Measurements from ENCODE around the gene ABCG8.

ABCG8 gene

DNA sequence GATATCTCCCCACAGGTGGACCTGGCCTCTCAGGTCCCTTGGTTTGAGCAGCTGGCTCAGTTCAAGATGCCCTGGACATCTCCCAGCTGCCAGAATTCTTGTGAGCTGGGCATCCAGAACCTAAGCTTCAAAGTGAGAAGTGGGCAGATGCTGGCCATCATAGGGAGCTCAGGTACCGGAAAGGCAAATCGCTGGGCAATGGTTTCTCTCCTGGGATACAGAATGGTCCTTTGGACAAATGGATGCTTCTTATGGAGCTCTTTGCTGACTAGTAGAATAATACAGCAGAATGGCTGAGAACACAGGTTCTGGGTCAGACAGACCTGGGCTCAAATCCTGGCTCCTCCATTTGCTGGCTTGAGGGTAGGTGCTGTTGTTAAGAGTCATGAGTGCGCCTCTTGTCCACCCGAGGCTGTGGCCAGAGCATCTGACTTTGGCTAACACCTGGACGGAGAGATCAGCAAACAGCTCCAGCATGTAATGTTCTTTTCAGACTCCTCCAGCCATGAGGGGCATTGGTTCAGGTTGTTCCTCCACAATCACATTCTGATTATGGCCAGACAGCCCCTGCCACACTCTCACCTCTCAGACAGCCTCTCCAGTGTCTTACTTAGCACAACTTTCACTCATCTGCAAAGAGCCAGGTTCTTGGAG is 7.5 kb downstream of the ABCG8 start:
- DNase-seq = no peak
- TF ChIP-seq, protein P1, sequence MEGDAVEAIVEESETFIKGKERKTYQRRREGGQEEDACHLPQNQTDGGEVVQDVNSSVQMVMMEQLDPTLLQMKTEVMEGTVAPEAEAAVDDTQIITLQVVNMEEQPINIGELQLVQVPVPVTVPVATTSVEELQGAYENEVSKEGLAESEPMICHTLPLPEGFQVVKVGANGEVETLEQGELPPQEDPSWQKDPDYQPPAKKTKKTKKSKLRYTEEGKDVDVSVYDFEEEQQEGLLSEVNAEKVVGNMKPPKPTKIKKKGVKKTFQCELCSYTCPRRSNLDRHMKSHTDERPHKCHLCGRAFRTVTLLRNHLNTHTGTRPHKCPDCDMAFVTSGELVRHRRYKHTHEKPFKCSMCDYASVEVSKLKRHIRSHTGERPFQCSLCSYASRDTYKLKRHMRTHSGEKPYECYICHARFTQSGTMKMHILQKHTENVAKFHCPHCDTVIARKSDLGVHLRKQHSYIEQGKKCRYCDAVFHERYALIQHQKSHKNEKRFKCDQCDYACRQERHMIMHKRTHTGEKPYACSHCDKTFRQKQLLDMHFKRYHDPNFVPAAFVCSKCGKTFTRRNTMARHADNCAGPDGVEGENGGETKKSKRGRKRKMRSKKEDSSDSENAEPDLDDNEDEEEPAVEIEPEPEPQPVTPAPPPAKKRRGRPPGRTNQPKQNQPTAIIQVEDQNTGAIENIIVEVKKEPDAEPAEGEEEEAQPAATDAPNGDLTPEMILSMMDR (IDR thresholded peaks at IDR 0.05) = no peak
- no peak overlapping the region for H3K4me3 Mint-ChIP-seq
- H3K27me3 Mint-ChIP-seq (ENCODE audit: low read depth, poor library complexity) = peaks cover 27% of the 10 kb centered on the region
- H3K36me3 Mint-ChIP-seq (ENCODE audit: low read depth) = no peaks in the 10 kb centered on the region
- H3K9me3 Mint-ChIP-seq = no peaks in the 10 kb centered on the region
- H3K4me1 Mint-ChIP-seq = no peaks in the 10 kb centered on the region
- H3K27ac Mint-ChIP-seq = no peak overlapping the region

DNA sequence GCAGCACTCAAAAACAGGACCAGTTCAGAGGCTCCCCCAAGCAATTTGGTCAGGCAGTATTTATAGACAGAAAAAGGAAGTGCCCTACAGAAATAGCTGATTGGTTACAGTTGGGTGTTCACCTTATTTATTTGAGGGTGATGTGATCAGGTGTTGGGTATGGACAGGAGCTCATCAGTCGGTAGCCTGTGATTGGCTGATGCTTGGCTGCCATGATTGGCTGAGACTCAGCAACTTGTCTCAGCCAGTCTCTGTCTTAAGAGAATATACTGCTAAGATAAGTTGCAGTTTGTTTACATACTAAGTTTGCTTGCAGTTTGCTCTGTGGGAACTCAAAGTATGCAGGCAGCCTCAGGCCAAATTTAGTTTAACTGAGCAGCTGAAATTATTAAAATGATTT is 9.4 kb downstream of the ABCG8 start:
- Mint-ChIP-seq H3K27ac (no peak overlapping the region), H3K4me1 (no peaks in the 10 kb centered on the region), H3K36me3 (ENCODE audit: low read depth) (no peaks in the 10 kb centered on the region), H3K27me3 (ENCODE audit: low read depth, poor library complexity) (peaks cover 27% of the 10 kb centered on the region), H3K4me3 (no peak overlapping the region), H3K9me3 (no peaks in the 10 kb centered on the region)
- no peak for DNase-seq
- TF ChIP-seq, protein P1 (IDR thresholded peaks at IDR 0.05) = no peak

DNA sequence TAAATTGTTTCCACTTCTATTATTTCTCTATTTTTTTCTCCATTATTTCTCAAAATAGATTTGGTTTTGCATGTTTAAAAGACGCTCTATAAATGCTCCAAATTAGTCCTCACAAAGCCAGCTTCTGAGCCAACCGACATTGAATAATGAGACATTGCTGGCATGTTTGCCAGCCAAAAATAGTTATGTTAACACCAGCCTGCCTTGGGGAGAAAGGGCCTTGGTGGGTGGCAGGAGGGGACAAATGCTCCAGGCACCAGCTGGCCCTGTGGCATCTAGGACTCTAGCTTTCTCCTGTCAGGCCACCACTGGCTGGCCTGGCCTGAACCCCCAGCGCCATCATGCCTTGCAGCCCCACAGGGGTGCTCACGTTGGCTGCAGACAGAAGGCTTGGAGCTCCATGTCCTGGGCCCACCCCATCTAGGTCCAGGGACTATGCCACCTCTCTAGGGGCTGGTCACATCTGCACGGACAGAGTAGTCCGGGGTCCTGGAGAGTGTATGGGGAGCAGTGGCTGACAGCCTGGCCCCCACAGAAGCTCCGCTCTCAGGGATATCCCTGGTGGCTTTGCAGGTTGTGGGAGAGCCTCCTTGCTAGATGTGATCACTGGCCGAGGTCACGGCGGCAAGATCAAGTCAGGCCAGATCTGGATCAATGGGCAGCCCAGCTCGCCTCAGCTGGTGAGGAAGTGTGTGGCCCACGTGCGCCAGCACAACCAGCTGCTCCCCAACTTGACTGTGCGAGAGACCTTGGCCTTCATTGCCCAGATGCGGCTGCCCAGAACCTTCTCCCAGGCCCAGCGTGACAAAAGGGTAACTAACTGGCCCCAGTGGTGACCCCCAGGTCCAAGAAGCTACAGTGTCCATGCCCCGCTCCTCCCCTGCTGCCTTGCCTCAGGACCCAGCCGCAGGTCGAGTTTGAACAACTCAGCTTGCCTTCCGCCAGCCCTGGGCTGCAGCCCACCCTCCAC is 12.5 kb downstream of the ABCG8 start:
- H3K27ac Mint-ChIP-seq = no peak overlapping the region
- TF ChIP-seq, protein P1 (IDR thresholded peaks at IDR 0.05) = no peak
- no peaks in the 10 kb centered on the region for H3K4me1 Mint-ChIP-seq
- H3K36me3 Mint-ChIP-seq (ENCODE audit: low read depth) = no peaks in the 10 kb centered on the region
- H3K4me3 Mint-ChIP-seq = no peak overlapping the region
- DNase-seq = no peak
- H3K9me3 Mint-ChIP-seq = no peaks in the 10 kb centered on the region
- peaks cover 31% of the 10 kb centered on the region for H3K27me3 Mint-ChIP-seq (ENCODE audit: low read depth, poor library complexity)

DNA sequence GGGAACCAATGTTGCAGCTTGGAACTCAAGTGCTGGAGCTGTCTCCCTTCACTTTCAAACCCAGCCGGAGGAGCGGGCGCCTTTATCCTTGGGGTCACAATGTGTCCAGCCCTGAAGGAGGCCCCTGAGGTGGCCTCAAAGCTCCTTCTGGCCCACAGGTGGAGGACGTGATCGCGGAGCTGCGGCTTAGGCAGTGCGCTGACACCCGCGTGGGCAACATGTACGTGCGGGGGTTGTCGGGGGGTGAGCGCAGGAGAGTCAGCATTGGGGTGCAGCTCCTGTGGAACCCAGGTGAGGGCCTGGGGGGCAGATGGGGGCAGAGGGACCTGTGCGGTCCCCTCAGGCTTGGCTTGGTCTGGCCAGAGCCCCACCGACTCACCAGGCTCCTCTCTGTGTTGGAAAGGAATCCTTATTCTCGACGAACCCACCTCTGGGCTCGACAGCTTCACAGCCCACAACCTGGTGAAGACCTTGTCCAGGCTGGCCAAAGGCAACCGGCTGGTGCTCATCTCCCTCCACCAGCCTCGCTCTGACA is 13.5 kb downstream of the ABCG8 start:
- DNase-seq = no peak
- H3K9me3 Mint-ChIP-seq = peaks cover 5% of the 10 kb centered on the region
- H3K4me3 Mint-ChIP-seq = no peak overlapping the region
- no peaks in the 10 kb centered on the region for H3K36me3 Mint-ChIP-seq (ENCODE audit: low read depth)
- H3K27me3 Mint-ChIP-seq (ENCODE audit: low read depth, poor library complexity) = peaks cover 31% of the 10 kb centered on the region
- TF ChIP-seq, protein P1 (IDR thresholded peaks at IDR 0.05) = no peak
- H3K27ac Mint-ChIP-seq = no peak overlapping the region
- no peaks in the 10 kb centered on the region for H3K4me1 Mint-ChIP-seq

DNA sequence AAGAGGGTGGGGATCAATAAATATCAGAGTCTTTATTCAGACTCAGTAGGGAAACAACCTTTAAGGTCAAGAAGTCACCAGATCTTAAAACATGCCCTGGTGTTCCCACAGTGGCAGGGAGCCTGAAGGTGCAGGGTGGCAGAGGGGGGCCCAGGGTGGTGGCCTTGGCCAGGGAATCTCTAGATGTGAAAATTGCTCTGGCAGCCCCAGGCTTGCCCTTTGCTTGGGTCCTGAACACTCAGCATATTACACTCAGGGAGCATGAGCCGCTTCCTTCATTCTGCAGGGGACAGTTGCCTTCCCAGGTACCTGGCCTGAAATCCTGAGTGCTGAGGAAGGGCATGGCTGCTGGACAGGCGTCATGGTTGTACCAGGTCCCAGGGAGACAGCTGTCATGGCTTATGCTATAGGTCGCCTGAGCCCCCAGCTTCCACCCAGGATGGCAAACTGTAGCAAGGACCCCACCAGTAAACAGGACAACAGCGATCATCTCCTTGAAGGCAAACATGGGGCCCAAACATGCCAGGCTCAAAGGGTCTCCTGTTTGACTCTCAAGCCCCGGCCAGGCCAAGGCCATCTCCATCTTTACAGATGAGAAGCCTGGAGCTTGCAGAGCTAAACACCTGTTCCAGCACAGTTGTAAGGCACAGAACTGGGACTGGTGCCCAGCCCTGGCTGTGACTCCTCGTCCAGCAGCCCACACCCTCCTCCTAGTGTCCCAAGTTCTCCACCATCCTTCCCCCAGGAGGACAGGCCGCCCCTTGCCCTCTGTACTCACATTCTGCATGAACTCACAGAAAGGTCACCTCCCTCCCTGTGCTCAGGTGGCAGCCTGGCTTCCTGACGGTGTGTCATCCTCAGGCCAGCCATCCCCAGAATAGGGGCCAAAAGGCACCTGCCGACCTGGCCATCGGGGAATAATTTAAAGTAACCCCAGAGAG is 14.6 kb downstream of the ABCG8 start:
- TF ChIP-seq, protein P1 (IDR thresholded peaks at IDR 0.05) = no peak
- H3K36me3 Mint-ChIP-seq (ENCODE audit: low read depth) = no peaks in the 10 kb centered on the region
- no peaks in the 10 kb centered on the region for H3K4me1 Mint-ChIP-seq
- DNase-seq = no peak
- H3K4me3 Mint-ChIP-seq = no peak overlapping the region
- peaks cover 40% of the 10 kb centered on the region for H3K27me3 Mint-ChIP-seq (ENCODE audit: low read depth, poor library complexity)
- H3K9me3 Mint-ChIP-seq = peaks cover 5% of the 10 kb centered on the region
- H3K27ac Mint-ChIP-seq = no peak overlapping the region

All from nephron progenitor cell (in vitro differentiated cells).